H9 (cell line): ENCODE results near the gene IL26. TPM values are rescaled to one million over a fixed set of nuclear protein-coding genes. Genes with fewer than 3 reads are reported as not detected.

ENCODE experiments used
- DNase-seq: peaks from one replicate; pipeline ENCODE4 v3.0.0-alpha.2; 2017
- H2AFZ ChIP-seq: one replicate; pipeline ENCODE4 v1.6.1; 2013; ENCODE audit warnings: mild to moderate bottlenecking, low read length, control low read depth, moderate library complexity
- H2AK5ac ChIP-seq: 2 replicates; pipeline ENCODE4 v1.6.1; 2013; ENCODE audit warnings: low read length, control low read depth, mixed read lengths; ENCODE audit not compliant: insufficient read length
- H2BK120ac ChIP-seq: one replicate; pipeline ENCODE4 v1.6.1; 2013; ENCODE audit warnings: low read depth, mild to moderate bottlenecking, low read length, control low read depth, inconsistent platforms; ENCODE audit not compliant: poor library complexity, severe bottlenecking
- H2BK12ac ChIP-seq: 2 replicates; pipeline ENCODE4 v1.6.1; 2013; ENCODE audit warnings: low read length, control low read depth, mixed read lengths, low read depth; ENCODE audit not compliant: insufficient read length
- H2BK15ac ChIP-seq: 2 replicates; pipeline ENCODE4 v1.6.1; 2013; ENCODE audit warnings: low read depth, low read length, control low read depth
- H2BK20ac ChIP-seq: one replicate; pipeline ENCODE4 v1.6.1; 2013; ENCODE audit warnings: low read depth, mild to moderate bottlenecking, low read length, control low read depth, inconsistent platforms; ENCODE audit not compliant: poor library complexity, severe bottlenecking
- H2BK5ac ChIP-seq: 2 replicates; pipeline ENCODE4 v1.6.1; 2013; ENCODE audit warnings: low read length, control low read depth, mixed read lengths; ENCODE audit not compliant: insufficient read length
- H3K14ac ChIP-seq: 2 replicates; pipeline ENCODE4 v1.6.1; 2013; ENCODE audit warnings: low read length, control low read depth; ENCODE audit not compliant: insufficient read depth
- H3K18ac ChIP-seq: 2 replicates; pipeline ENCODE4 v1.6.1; 2013; ENCODE audit warnings: low read depth, mild to moderate bottlenecking, mixed read lengths, low read length, control low read depth; ENCODE audit not compliant: insufficient read length
- H3K23ac ChIP-seq: 2 replicates; pipeline ENCODE4 v1.6.1; 2013; ENCODE audit warnings: low read length, control low read depth, mixed read lengths, low read depth; ENCODE audit not compliant: insufficient read length
- H3K23me2 ChIP-seq: 2 replicates; pipeline ENCODE4 v1.6.1; 2013; ENCODE audit warnings: low read depth, mild to moderate bottlenecking, mixed read lengths, low read length, control low read depth; ENCODE audit not compliant: insufficient read length, poor library complexity, severe bottlenecking
- H3K27ac ChIP-seq: 2 replicates; pipeline ENCODE4 v1.5.1; 2013; ENCODE audit warnings: low read length, control low read depth, mixed read lengths, low read depth; ENCODE audit not compliant: insufficient read length
- H3K27me3 ChIP-seq: 2 replicates; pipeline ENCODE4 v1.6.1; 2013; ENCODE audit warnings: low read length, control low read depth, inconsistent platforms; ENCODE audit not compliant: insufficient read depth
- H3K4ac ChIP-seq: 2 replicates; pipeline ENCODE4 v1.6.1; 2013; ENCODE audit warnings: low read depth, mild to moderate bottlenecking, control low read depth, inconsistent platforms, low read length, moderate library complexity
- H3K4me1 ChIP-seq: 2 replicates; pipeline ENCODE4 v1.6.1; 2013; ENCODE audit warnings: low read length, control low read depth, inconsistent platforms; ENCODE audit not compliant: insufficient read depth
- H3K4me2 ChIP-seq: 2 replicates; pipeline ENCODE4 v1.6.1; 2013; ENCODE audit warnings: low read length, control low read depth, mixed read lengths; ENCODE audit not compliant: insufficient read length, insufficient read depth
- H3K56ac ChIP-seq: 2 replicates; pipeline ENCODE4 v1.6.1; 2013; ENCODE audit warnings: low read depth, mild to moderate bottlenecking, mixed read lengths, low read length, control low read depth; ENCODE audit not compliant: insufficient read length
- H3K79me1 ChIP-seq: 2 replicates; pipeline ENCODE4 v1.6.1; 2013; ENCODE audit warnings: low read depth, mild to moderate bottlenecking, moderate library complexity, low read length, control low read depth, inconsistent platforms; ENCODE audit not compliant: insufficient read depth, poor library complexity, severe bottlenecking
- H3K79me2 ChIP-seq: 2 replicates; pipeline ENCODE4 v1.6.1; 2013; ENCODE audit warnings: low read length, control low read depth, inconsistent platforms; ENCODE audit not compliant: insufficient read depth
- H3K9ac ChIP-seq: 2 replicates; pipeline ENCODE4 v1.6.1; 2013; ENCODE audit warnings: low read length, control low read depth, mixed read lengths; ENCODE audit not compliant: insufficient read length; ENCODE audit errors: extremely low read depth
- H3K9me3 ChIP-seq: one replicate; pipeline ENCODE4 v1.6.1; 2013; ENCODE audit warnings: low read depth, low read length, inconsistent platforms; ENCODE audit not compliant: control insufficient read depth
- H3T11ph ChIP-seq: one replicate; pipeline ENCODE4 v1.6.1; 2013; ENCODE audit warnings: mild to moderate bottlenecking, low read length, control low read depth, inconsistent platforms
- H4K20me1 ChIP-seq: one replicate; pipeline ENCODE4 v1.6.1; 2013; ENCODE audit not compliant: control insufficient read depth, insufficient read length, insufficient read depth
- H4K5ac ChIP-seq: 2 replicates; pipeline ENCODE4 v1.6.1; 2013; ENCODE audit warnings: low read depth, mild to moderate bottlenecking, mixed read lengths, low read length, control low read depth; ENCODE audit not compliant: insufficient read length
- H4K8ac ChIP-seq: replicated peaks from 2 replicates; pipeline ENCODE4 v1.6.1; 2013; ENCODE audit warnings: low read length, control low read depth, mixed read lengths, low read depth; ENCODE audit not compliant: insufficient read length
- H4K91ac ChIP-seq: 2 replicates; pipeline ENCODE4 v1.6.1; 2013; ENCODE audit warnings: low read depth, mild to moderate bottlenecking, moderate library complexity, mixed read lengths, low read length, control low read depth; ENCODE audit not compliant: insufficient read length
- H3K27ac Mint-ChIP-seq, 3 experiments: 2 replicates in 2 of 3; 3 replicates in 1 of 3; pipeline ENCODE4 v1.8.0; 2020 to 2021; ENCODE audit warnings: mixed read lengths in 3 of 3, mild to moderate bottlenecking in 1 of 3, moderate library complexity in 1 of 3
- H3K27me3 Mint-ChIP-seq: 2 replicates; pipeline ENCODE4 v1.8.0; 2021; ENCODE audit warnings: low read depth, mild to moderate bottlenecking, moderate library complexity, mixed read lengths
- H3K36me3 Mint-ChIP-seq, 3 experiments: 2 replicates in 2 of 3; 3 replicates in 1 of 3; pipeline ENCODE4 v1.8.0; 2020 to 2021; ENCODE audit warnings: low read depth in 3 of 3, mixed read lengths in 3 of 3; ENCODE audit not compliant: insufficient read depth in 1 of 3
- H3K4me1 Mint-ChIP-seq, 2 experiments: 2 replicates each; pipeline ENCODE4 v1.8.0; 2020; ENCODE audit warnings: mixed read lengths in 2 of 2
- H3K4me3 Mint-ChIP-seq, 2 experiments: 2 replicates in 1 of 2; 3 replicates in 1 of 2; pipeline ENCODE4 v1.8.0; 2020 to 2021; ENCODE audit warnings: mild to moderate bottlenecking in 2 of 2, mixed read lengths in 2 of 2, moderate library complexity in 1 of 2
- H3K9me3 Mint-ChIP-seq, 2 experiments: 2 replicates in 1 of 2; 3 replicates in 1 of 2; pipeline ENCODE4 v1.8.0; 2020; ENCODE audit warnings: mild to moderate bottlenecking in 2 of 2, mixed read lengths in 2 of 2, moderate library complexity in 1 of 2
- CTCF ChIP-seq: fragments of 200-600 bp; sonication (generic); conservative IDR thresholded peaks from 3 replicates; pipeline ENCODE4 v1.8.0; 2021; ENCODE audit warnings: antibody characterized with exemption, mild to moderate bottlenecking
- total RNA-seq: library from RNA; stranded (reverse); gene quantifications from 2 replicates; pipeline ENCODE4 v1.2.1, GENCODE V29; 2021

Gene IL26
- total RNA-seq, 1 experiment from 2014 or later: not detected

GRCh38 chr12:68261896-68262295 is 36.3 kb upstream of the IL26 start:
- H2BK15ac ChIP-seq: no peak overlapping the region
- H3K4ac ChIP-seq: no peak overlapping the region
- no peak for TF ChIP-seq CTCF
- H3T11ph ChIP-seq: no peak overlapping the region
- H3K4me1 ChIP-seq: no peaks in the 10 kb centered on the region
- H3K36me3 Mint-ChIP-seq: no peaks in the 10 kb centered on the region
- no peak overlapping the region for H4K5ac ChIP-seq
- H3K79me1 ChIP-seq: no peaks in the 10 kb centered on the region
- H2AK5ac ChIP-seq: no peak overlapping the region
- peaks cover 0 to 8% of the 10 kb centered on the region in 2 experiments; a peak in 2 of 4 replicates for H3K4me1 Mint-ChIP-seq
- H2BK12ac ChIP-seq: no peak overlapping the region
- no peak overlapping the region for H2AFZ ChIP-seq
- H3K14ac ChIP-seq: no peak overlapping the region
- H3K9me3 ChIP-seq: no peaks in the 10 kb centered on the region
- no peaks in the 10 kb centered on the region for H3K79me2 ChIP-seq
- no peak overlapping the region for H3K23ac ChIP-seq
- H3K27me3 Mint-ChIP-seq: no peaks in the 10 kb centered on the region; the same call in 1 of the 2 replicates
- H2BK20ac ChIP-seq: no peak overlapping the region
- H3K4me2 ChIP-seq: no peak overlapping the region
- no peak overlapping the region for H3K56ac ChIP-seq
- no peak overlapping the region for H4K91ac ChIP-seq
- H3K4me3 Mint-ChIP-seq: no peak overlapping the region
- H4K8ac ChIP-seq: no peak overlapping the region
- no peaks in the 10 kb centered on the region for H3K9me3 Mint-ChIP-seq
- no peak overlapping the region for H3K9ac ChIP-seq
- no peak overlapping the region for H2BK120ac ChIP-seq
- H2BK5ac ChIP-seq: no peak overlapping the region
- H4K20me1 ChIP-seq: no peaks in the 10 kb centered on the region
- no peak overlapping the region for H3K27ac Mint-ChIP-seq
- DNase-seq: no peak
- no peaks in the 10 kb centered on the region for H3K23me2 ChIP-seq
- H3K27me3 ChIP-seq: no peaks in the 10 kb centered on the region
- no peak overlapping the region for H3K18ac ChIP-seq
- H3K27ac ChIP-seq: no peak overlapping the region
